ENCODE measurements around the gene IFFO2. TPM values are rescaled to one million over a fixed set of nuclear protein-coding genes. Genes with fewer than 3 reads are reported as not detected.

The IFFO2 gene
- total and polyA plus RNA-seq, 2 of the 13 experiments (the other 11 are each of a cell fraction or from before 2014, with no cell fraction given): 7.3 to 16.7 TPM

DNA sequence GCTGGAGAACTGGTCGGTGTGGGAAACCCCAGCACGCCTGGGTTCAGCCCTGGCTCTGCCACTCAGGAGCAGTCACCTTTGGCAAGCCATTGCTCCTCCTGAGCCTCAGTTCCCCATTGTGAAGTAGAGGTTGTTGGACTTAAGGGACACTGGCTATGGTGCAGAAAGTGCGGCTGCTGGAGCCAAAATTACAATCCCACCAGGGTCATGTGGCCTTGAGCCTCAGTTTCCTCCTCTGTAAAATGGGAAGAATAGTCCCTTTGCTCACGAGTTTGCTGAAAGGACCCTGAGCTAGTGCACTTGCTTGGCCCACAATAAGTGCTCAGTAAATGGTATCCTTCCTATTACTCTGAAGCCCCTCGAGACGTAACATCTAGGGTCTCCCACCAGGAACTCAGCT is 82.4 kb downstream of the IFFO2 start:
- H3K4me2 ChIP-seq (ENCODE audit: low read depth, low read length): no peak overlapping the region
- H3K27me3 ChIP-seq (ENCODE audit: control insufficient read depth in 1 of 2, insufficient read depth in 2 of 2, low read length in 2 of 2): no peaks in the 10 kb centered on the region
- intact Hi-C loops (cut with micrococcal nuclease; ENCODE audit: unreplicated experiment): no loop called here
- ATAC-seq: no peak
- no peak overlapping the region for H3K27ac ChIP-seq (ENCODE audit: extremely low read length, insufficient read depth, low read length)
- no peak overlapping the region for H2AFZ ChIP-seq (ENCODE audit: low read length)
- no peak for FAIRE-seq
- no peaks in the 10 kb centered on the region for H3K9me3 ChIP-seq (ENCODE audit: low read length)
- no peaks in the 10 kb centered on the region for H3K79me2 ChIP-seq (ENCODE audit: insufficient read depth, low read length)
- BruUV-seq (replicated peaks): no TSS peak
- ChIA-PET POLR2A (no interaction called here), CTCF (ENCODE audit: low intra/inter-chr PET ratio, low total read pairs) (no interaction called here)
- H4K20me1 ChIP-seq (ENCODE audit: insufficient read depth, low read length): peaks cover 30% of the 10 kb centered on the region
- DNase-seq (ENCODE audit: low spot score): no peak
- 94% methylated on average over 3 of the region's 6 CpGs for WGBS (ENCODE audit: low lambda C conversion rate)
- H3K9ac ChIP-seq (ENCODE audit: insufficient read depth, low read depth, low read length): no peak overlapping the region
- no peak overlapping the region for H3K4me3 ChIP-seq (replicated peaks in 1 of 3; ENCODE audit: insufficient read depth in 1 of 3, low read depth in 2 of 3, low read length in 3 of 3)
- H3K36me3 ChIP-seq (replicated peaks in 1 of 2; ENCODE audit: control insufficient read depth in 1 of 2, insufficient read depth in 2 of 2, low read length in 2 of 2): peaks cover 25 to 64% of the 10 kb centered on the region in 2 experiments
- H3K4me1 ChIP-seq (ENCODE audit: insufficient read depth, low read length): no peaks in the 10 kb centered on the region
- in situ Hi-C loops (cut with HindIII; ENCODE audit: extremely low pct_ligation_motif_present, low pct_unique_long_range_greater_than_20kb): no loop called here
- peak; percentile 61 for TF ChIP-seq ZNF629 (CRISPR knock-in tag; conservative IDR thresholded peaks at IDR 0.05)
- TF ChIP-seq KLF9 (CRISPR knock-in tag; IDR thresholded peaks at IDR 0.05; ENCODE audit: low read depth): no peak

DNA sequence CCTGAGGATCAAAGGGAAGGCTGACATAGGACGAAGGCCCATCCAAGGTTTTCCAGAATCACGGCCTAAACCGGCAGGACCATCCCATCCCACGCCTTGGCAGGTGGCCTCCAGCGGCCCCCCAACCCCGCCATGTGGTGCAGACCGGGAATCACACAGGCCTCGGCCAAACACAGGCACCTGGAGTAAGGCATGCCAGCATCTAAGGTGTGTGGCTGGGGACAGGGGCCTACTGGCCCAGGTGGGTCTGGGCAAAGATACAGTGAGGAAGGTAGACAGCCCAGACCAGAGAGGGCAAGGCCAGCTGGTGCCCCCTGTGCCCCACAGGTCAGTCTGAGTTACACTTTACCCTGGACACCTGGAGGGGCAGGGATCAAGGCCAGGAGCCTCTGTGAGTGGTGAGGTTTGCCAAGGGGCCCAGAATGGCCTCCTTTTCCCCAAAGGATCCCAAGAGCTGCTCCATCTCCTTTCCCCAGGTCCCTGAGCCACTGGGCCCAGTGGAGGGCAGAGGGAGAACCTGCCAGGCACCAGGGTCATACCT is 84.3 kb downstream of the IFFO2 start:
- no peaks in the 10 kb centered on the region for H3K4me1 ChIP-seq (ENCODE audit: insufficient read depth, low read length)
- H2AFZ ChIP-seq (ENCODE audit: low read length): no peak overlapping the region
- 83% methylated on average over 6 of the region's 8 CpGs for WGBS (ENCODE audit: low lambda C conversion rate)
- CTCF ChIA-PET (ENCODE audit: low intra/inter-chr PET ratio, low total read pairs): no interaction called here
- DNase-seq (ENCODE audit: low spot score) (no peak), ATAC-seq (no peak), FAIRE-seq (no peak)
- intact Hi-C loops (cut with micrococcal nuclease; ENCODE audit: unreplicated experiment): no loop called here
- no peaks in the 10 kb centered on the region for H3K9me3 ChIP-seq (ENCODE audit: low read length)
- in situ Hi-C loops (cut with HindIII; ENCODE audit: extremely low pct_ligation_motif_present, low pct_unique_long_range_greater_than_20kb): no loop called here
- peaks cover 19 to 46% of the 10 kb centered on the region in 2 experiments for H3K36me3 ChIP-seq (replicated peaks in 1 of 2; ENCODE audit: control insufficient read depth in 1 of 2, insufficient read depth in 2 of 2, low read length in 2 of 2)
- H3K27ac ChIP-seq (ENCODE audit: extremely low read length, insufficient read depth, low read length): no peak overlapping the region
- BruUV-seq (replicated peaks): TSS peak; percentile 31
- peaks cover 0 to 1% of the 10 kb centered on the region in 2 experiments; a peak in 2 of 5 replicates for H3K27me3 ChIP-seq (ENCODE audit: control insufficient read depth in 1 of 2, insufficient read depth in 2 of 2, low read length in 2 of 2)
- no peaks in the 10 kb centered on the region for H3K79me2 ChIP-seq (ENCODE audit: insufficient read depth, low read length)
- peaks cover 20% of the 10 kb centered on the region; the same call in 1 of the 2 replicates for H4K20me1 ChIP-seq (ENCODE audit: insufficient read depth, low read length)
- no peak overlapping the region for H3K4me3 ChIP-seq (replicated peaks in 1 of 3; ENCODE audit: insufficient read depth in 1 of 3, low read depth in 2 of 3, low read length in 3 of 3)
- POLR2A ChIA-PET: no interaction called here
- no peak overlapping the region for H3K4me2 ChIP-seq (ENCODE audit: low read depth, low read length)
- no peak overlapping the region for H3K9ac ChIP-seq (ENCODE audit: insufficient read depth, low read depth, low read length)
- TF ChIP-seq ZNF24 (IDR thresholded peaks at IDR 0.05) (no peak), PAWR (CRISPR knock-in tag; IDR thresholded peaks at IDR 0.05; ENCODE audit: borderline replicate concordance) (no peak), MLLT10 (CRISPR knock-in tag; IDR thresholded peaks at IDR 0.05) (no peak), MAFG (CRISPR knock-in tag; IDR thresholded peaks at IDR 0.05) (no peak), KLF9 (CRISPR knock-in tag; IDR thresholded peaks at IDR 0.05; ENCODE audit: low read depth) (no peak), MAFK (conservative IDR thresholded peaks at IDR 0.05 in 1 of 2, IDR thresholded peaks at IDR 0.05 in 1 of 2; ENCODE audit: low read length in 2 of 2) (no peak), CENPX (CRISPR knock-in tag; IDR thresholded peaks at IDR 0.05) (no peak), SMYD3 (CRISPR knock-in tag; IDR thresholded peaks at IDR 0.05) (no peak), ZBTB3 (CRISPR knock-in tag; IDR thresholded peaks at IDR 0.05; ENCODE audit: borderline replicate concordance, low read depth) (no peak), ZFX (CRISPR knock-in tag; IDR thresholded peaks at IDR 0.05; ENCODE audit: low read depth) (no peak), POLR2A (IDR thresholded peaks at IDR 0.05; ENCODE audit: insufficient read depth in 1 of 2, low read depth in 2 of 2, low read length in 2 of 2) (0 out of 4 replicates have a peak, but pooled peaks of 1 of the 2 experiments have one; percentile 24), ZNF546 (CRISPR knock-in tag; conservative IDR thresholded peaks at IDR 0.05) (no peak), RARG (CRISPR knock-in tag; IDR thresholded peaks at IDR 0.05; ENCODE audit: low read depth) (no peak), FOSL1 (CRISPR knock-in tag; IDR thresholded peaks at IDR 0.05; ENCODE audit: borderline replicate concordance) (no peak), NBN (conservative IDR thresholded peaks at IDR 0.05) (no peak)
- TF ChIP-seq, protein P1, sequence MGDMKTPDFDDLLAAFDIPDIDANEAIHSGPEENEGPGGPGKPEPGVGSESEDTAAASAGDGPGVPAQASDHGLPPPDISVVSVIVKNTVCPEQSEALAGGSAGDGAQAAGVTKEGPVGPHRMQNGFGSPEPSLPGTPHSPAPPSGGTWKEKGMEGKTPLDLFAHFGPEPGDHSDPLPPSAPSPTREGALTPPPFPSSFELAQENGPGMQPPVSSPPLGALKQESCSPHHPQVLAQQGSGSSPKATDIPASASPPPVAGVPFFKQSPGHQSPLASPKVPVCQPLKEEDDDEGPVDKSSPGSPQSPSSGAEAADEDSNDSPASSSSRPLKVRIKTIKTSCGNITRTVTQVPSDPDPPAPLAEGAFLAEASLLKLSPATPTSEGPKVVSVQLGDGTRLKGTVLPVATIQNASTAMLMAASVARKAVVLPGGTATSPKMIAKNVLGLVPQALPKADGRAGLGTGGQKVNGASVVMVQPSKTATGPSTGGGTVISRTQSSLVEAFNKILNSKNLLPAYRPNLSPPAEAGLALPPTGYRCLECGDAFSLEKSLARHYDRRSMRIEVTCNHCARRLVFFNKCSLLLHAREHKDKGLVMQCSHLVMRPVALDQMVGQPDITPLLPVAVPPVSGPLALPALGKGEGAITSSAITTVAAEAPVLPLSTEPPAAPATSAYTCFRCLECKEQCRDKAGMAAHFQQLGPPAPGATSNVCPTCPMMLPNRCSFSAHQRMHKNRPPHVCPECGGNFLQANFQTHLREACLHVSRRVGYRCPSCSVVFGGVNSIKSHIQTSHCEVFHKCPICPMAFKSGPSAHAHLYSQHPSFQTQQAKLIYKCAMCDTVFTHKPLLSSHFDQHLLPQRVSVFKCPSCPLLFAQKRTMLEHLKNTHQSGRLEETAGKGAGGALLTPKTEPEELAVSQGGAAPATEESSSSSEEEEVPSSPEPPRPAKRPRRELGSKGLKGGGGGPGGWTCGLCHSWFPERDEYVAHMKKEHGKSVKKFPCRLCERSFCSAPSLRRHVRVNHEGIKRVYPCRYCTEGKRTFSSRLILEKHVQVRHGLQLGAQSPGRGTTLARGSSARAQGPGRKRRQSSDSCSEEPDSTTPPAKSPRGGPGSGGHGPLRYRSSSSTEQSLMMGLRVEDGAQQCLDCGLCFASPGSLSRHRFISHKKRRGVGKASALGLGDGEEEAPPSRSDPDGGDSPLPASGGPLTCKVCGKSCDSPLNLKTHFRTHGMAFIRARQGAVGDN (CRISPR knock-in tag; IDR thresholded peaks at IDR 0.05): 0 out of 2 replicates have a peak, but pooled peaks have one; percentile 23
